Measurements from ENCODE around the gene NXPH1.

Gene NXPH1

DNA sequence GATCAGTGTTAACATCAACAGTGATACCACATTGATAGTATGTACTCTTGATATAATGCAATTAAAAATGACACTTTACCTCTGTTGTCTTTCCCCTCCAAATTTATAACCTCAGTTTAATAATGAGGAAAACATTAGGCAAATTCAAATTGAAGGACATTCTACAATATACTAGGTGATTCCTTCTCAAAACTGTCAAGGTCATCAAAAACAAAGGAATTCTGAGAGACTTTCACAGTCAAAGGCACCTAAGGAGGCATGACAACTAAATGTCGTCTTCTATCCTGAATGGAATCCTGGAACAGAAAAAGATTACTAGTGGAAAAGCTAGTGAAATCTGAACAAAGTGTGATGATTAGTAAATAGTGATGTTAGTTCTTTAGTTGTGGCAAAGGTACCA is 22.3 kb upstream of the NXPH1 start:
- 85 to 89% methylated on average over 1 of the region's 1 CpG for WGBS, 2 experiments (ENCODE audit: insufficient coverage in 2 of 2)

GRCh38 chr7:8413600-8413999 is 19.8 kb upstream of the NXPH1 start:
- no peaks in the 10 kb centered on the region for H3K4me1 ChIP-seq (ENCODE audit: control insufficient read depth, insufficient read depth, low read length, poor library complexity, severe bottlenecking)
- no peaks in the 10 kb centered on the region for H3K9me3 ChIP-seq (ENCODE audit: control insufficient read depth, low read length)
- no peaks in the 10 kb centered on the region for H3K36me3 ChIP-seq (ENCODE audit: control insufficient read depth, insufficient read depth, low read length)
- H3K4me3 ChIP-seq (ENCODE audit: extremely low read depth, insufficient read depth, low read length, poor library complexity, severe bottlenecking) = no peak overlapping the region
- H3K27ac ChIP-seq (ENCODE audit: low read depth, low read length, severe bottlenecking) = no peak overlapping the region
- WGBS, 2 experiments (ENCODE audit: insufficient coverage in 2 of 2) = 29% methylated on average over 1 of the region's 4 CpGs; no CpG with 5 or more reads in 1 of the 2 experiments

More for the DNA sequence above, 22.3 kb upstream of the NXPH1 start:
- H3K27ac ChIP-seq (ENCODE audit: low read depth, low read length, severe bottlenecking) = no peak overlapping the region
- H3K4me3 ChIP-seq (ENCODE audit: extremely low read depth, insufficient read depth, low read length, poor library complexity, severe bottlenecking) = no peak overlapping the region
- H3K9me3 ChIP-seq (ENCODE audit: control insufficient read depth, low read length) = no peaks in the 10 kb centered on the region
- no peaks in the 10 kb centered on the region for H3K4me1 ChIP-seq (ENCODE audit: control insufficient read depth, insufficient read depth, low read length, poor library complexity, severe bottlenecking)
- no peaks in the 10 kb centered on the region for H3K36me3 ChIP-seq (ENCODE audit: control insufficient read depth, insufficient read depth, low read length)

DNA sequence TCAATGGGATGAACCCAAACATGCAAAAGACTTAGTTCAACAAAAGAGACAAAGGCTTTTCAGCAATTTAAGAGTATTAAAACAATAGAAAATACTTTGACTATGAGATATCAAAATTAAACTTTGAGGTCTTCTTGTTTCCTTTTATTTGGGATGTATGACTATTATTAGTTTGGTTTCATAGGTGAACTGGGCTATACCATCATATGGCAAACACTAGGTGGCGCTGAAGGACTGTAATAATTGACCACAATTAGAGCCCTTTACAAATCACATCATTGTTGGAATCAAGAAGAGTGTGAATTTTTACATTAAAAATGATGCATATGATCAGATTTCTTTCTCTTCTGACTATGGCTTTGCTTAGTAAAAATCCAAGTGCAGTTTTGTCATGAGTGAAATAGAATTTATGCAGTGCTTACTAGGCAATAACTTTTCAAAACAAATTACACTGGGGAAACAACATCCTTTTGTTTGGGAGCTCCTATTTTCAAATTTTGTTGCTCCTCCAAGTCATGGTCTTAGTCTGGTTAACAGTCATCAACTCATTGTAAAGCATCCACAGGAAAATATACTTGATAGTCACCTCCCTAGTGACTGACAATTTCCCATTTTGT is 14.7 kb upstream of the NXPH1 start:
- WGBS, 2 experiments (ENCODE audit: insufficient coverage in 2 of 2) = no CpG with 5 or more reads among the region's 1 CpG
- H3K9me3 ChIP-seq (ENCODE audit: control insufficient read depth, low read length) = no peaks in the 10 kb centered on the region
- H3K4me3 ChIP-seq (ENCODE audit: extremely low read depth, insufficient read depth, low read length, poor library complexity, severe bottlenecking) = no peak overlapping the region
- H3K36me3 ChIP-seq (ENCODE audit: control insufficient read depth, insufficient read depth, low read length) = no peaks in the 10 kb centered on the region
- no peaks in the 10 kb centered on the region for H3K4me1 ChIP-seq (ENCODE audit: control insufficient read depth, insufficient read depth, low read length, poor library complexity, severe bottlenecking)
- no peak overlapping the region for H3K27ac ChIP-seq (ENCODE audit: low read depth, low read length, severe bottlenecking)

DNA sequence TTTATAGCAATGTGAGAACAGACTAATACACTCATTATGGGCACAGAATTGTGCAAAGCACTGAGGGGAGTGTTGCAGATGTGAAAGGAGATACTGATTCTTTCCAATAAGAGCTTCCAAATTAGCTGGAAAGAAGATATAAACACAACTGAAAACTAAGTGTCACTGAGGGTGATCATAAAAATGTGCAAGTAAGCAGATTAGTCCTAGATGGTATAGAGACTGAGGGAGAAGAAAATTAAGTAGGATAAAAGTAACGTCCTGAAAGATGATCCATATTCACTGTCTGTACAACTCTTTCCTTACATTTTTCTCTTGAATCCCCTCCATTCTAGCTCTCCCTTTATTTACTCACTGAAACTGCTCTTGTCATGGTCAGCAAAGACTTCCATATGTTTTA is 11.2 kb upstream of the NXPH1 start:
- Histone ChIP-seq H3K4me1 (ENCODE audit: control insufficient read depth, insufficient read depth, low read length, poor library complexity, severe bottlenecking) (no peaks in the 10 kb centered on the region), H3K27ac (ENCODE audit: low read depth, low read length, severe bottlenecking) (no peak overlapping the region), H3K4me3 (ENCODE audit: extremely low read depth, insufficient read depth, low read length, poor library complexity, severe bottlenecking) (no peak overlapping the region), H3K9me3 (ENCODE audit: control insufficient read depth, low read length) (no peaks in the 10 kb centered on the region), H3K36me3 (ENCODE audit: control insufficient read depth, insufficient read depth, low read length) (no peaks in the 10 kb centered on the region)
- WGBS, 2 experiments (ENCODE audit: insufficient coverage in 2 of 2) = no CpG with 5 or more reads among the region's 1 CpG

GRCh38 chr7:8423057-8423456 is 10.4 kb upstream of the NXPH1 start:
- no peaks in the 10 kb centered on the region for H3K4me1 ChIP-seq (ENCODE audit: control insufficient read depth, insufficient read depth, low read length, poor library complexity, severe bottlenecking)
- H3K9me3 ChIP-seq (ENCODE audit: control insufficient read depth, low read length) = no peaks in the 10 kb centered on the region
- 39 to 50% methylated on average over 2 of the region's 2 CpGs for WGBS, 2 experiments (ENCODE audit: insufficient coverage in 2 of 2)
- no peaks in the 10 kb centered on the region for H3K36me3 ChIP-seq (ENCODE audit: control insufficient read depth, insufficient read depth, low read length)
- no peak overlapping the region for H3K4me3 ChIP-seq (ENCODE audit: extremely low read depth, insufficient read depth, low read length, poor library complexity, severe bottlenecking)
- H3K27ac ChIP-seq (ENCODE audit: low read depth, low read length, severe bottlenecking) = no peak overlapping the region

- 67% methylated on average over 1 of the region's 1 CpG; no CpG with 5 or more reads in 1 of the 2 experiments for WGBS, 2 experiments (ENCODE audit: insufficient coverage in 2 of 2)
Observed at GRCh38 chr7:8425223-8425622, 8.2 kb upstream of the NXPH1 start.

DNA sequence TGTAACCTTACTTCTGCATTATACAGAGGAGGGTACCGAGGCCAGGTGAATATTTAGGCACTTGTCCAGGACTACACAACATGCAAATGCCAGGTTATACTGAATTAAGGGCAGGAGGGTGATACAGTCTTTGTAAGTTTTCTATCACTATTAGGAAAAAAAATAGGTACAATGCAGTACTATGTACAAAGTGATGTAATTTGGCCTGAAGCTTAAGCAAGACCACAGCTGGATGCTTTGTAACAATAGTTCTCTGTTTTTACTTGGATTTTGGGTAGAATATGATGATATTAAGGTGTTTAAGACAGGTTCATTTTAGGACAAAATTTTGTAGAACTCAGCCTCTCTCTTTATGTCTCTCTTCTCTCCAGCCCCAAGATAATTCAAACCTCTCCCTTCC is 2.8 kb upstream of the NXPH1 start:
- Histone ChIP-seq H3K4me3 (ENCODE audit: extremely low read depth, insufficient read depth, low read length, poor library complexity, severe bottlenecking) (no peak overlapping the region), H3K9me3 (ENCODE audit: control insufficient read depth, low read length) (no peaks in the 10 kb centered on the region), H3K27ac (ENCODE audit: low read depth, low read length, severe bottlenecking) (no peak overlapping the region), H3K36me3 (ENCODE audit: control insufficient read depth, insufficient read depth, low read length) (no peaks in the 10 kb centered on the region), H3K4me1 (ENCODE audit: control insufficient read depth, insufficient read depth, low read length, poor library complexity, severe bottlenecking) (peaks cover 3% of the 10 kb centered on the region)
- WGBS, 2 experiments (ENCODE audit: insufficient coverage in 2 of 2) = no CpG with 5 or more reads among the region's 1 CpG

More at GRCh38 chr7:8425223-8425622, 8.2 kb upstream of the NXPH1 start:
- H3K9me3 ChIP-seq (ENCODE audit: control insufficient read depth, low read length) = no peaks in the 10 kb centered on the region
- H3K4me1 ChIP-seq (ENCODE audit: control insufficient read depth, insufficient read depth, low read length, poor library complexity, severe bottlenecking) = no peaks in the 10 kb centered on the region
- no peak overlapping the region for H3K27ac ChIP-seq (ENCODE audit: low read depth, low read length, severe bottlenecking)
- H3K4me3 ChIP-seq (ENCODE audit: extremely low read depth, insufficient read depth, low read length, poor library complexity, severe bottlenecking) = no peak overlapping the region
- H3K36me3 ChIP-seq (ENCODE audit: control insufficient read depth, insufficient read depth, low read length) = no peaks in the 10 kb centered on the region

GRCh38 chr7:8434290-8435002 is 1.0 kb downstream of the NXPH1 start:
- Histone ChIP-seq H3K9me3 (ENCODE audit: control insufficient read depth, low read length) (no peaks in the 10 kb centered on the region), H3K36me3 (ENCODE audit: control insufficient read depth, insufficient read depth, low read length) (no peaks in the 10 kb centered on the region), H3K4me1 (ENCODE audit: control insufficient read depth, insufficient read depth, low read length, poor library complexity, severe bottlenecking) (peaks cover 3% of the 10 kb centered on the region), H3K4me3 (ENCODE audit: extremely low read depth, insufficient read depth, low read length, poor library complexity, severe bottlenecking) (peak overlapping the region; percentile 8), H3K27ac (ENCODE audit: low read depth, low read length, severe bottlenecking) (no peak overlapping the region)
- WGBS, 2 experiments (ENCODE audit: insufficient coverage in 2 of 2) = 0 to 1% methylated on average over 38 to 43 of the region's 46 CpGs

GRCh38 chr7:8435095-8435494 is 1.7 kb downstream of the NXPH1 start:
- Histone ChIP-seq H3K4me1 (ENCODE audit: control insufficient read depth, insufficient read depth, low read length, poor library complexity, severe bottlenecking) (peaks cover 3% of the 10 kb centered on the region), H3K9me3 (ENCODE audit: control insufficient read depth, low read length) (no peaks in the 10 kb centered on the region), H3K27ac (ENCODE audit: low read depth, low read length, severe bottlenecking) (no peak overlapping the region), H3K36me3 (ENCODE audit: control insufficient read depth, insufficient read depth, low read length) (no peaks in the 10 kb centered on the region), H3K4me3 (ENCODE audit: extremely low read depth, insufficient read depth, low read length, poor library complexity, severe bottlenecking) (no peak overlapping the region)
- WGBS, 2 experiments (ENCODE audit: insufficient coverage in 2 of 2) = 1% methylated on average over 27 to 33 of the region's 33 CpGs

- H3K27ac ChIP-seq (ENCODE audit: low read depth, low read length, severe bottlenecking) = no peak overlapping the region
- no peaks in the 10 kb centered on the region for H3K36me3 ChIP-seq (ENCODE audit: control insufficient read depth, insufficient read depth, low read length)
- WGBS, 2 experiments (ENCODE audit: insufficient coverage in 2 of 2) = 19 to 20% methylated on average over 24 to 27 of the region's 33 CpGs
- H3K9me3 ChIP-seq (ENCODE audit: control insufficient read depth, low read length) = no peaks in the 10 kb centered on the region
- H3K4me1 ChIP-seq (ENCODE audit: control insufficient read depth, insufficient read depth, low read length, poor library complexity, severe bottlenecking) = peaks cover 3% of the 10 kb centered on the region
- H3K4me3 ChIP-seq (ENCODE audit: extremely low read depth, insufficient read depth, low read length, poor library complexity, severe bottlenecking) = no peak overlapping the region
Observed at GRCh38 chr7:8435590-8436545, 2.5 kb downstream of the NXPH1 start.

All from mesodermal cell (in vitro differentiated cells).